ENCODE measurements around the gene CPPED1.
"Not testable (repeated sequence)": the region's sequence is repeated elsewhere in the genome, so short reads cannot be mapped to it uniquely, and the experiment has no call there.

CPPED1 gene

DNA sequence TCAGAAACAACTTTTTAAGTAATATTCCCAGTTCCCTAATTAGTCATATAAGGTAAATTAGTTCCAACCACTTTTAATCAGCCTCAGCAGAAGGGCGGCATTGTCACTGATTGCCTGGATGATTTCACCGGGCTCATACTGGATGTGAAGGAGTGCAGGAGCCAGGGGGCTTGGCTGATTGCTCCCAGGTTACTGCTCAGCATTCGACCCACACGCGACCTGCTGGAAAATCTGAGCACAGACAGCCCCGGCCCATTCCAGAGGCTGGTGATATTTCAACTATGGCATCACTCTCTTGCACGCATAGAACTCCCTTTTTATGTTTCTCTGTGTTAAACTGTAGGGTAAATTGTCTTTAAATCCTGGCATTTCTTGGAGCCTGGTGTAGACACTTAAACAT, 34.2 kb downstream of the CPPED1 start:
- no peaks in the 10 kb centered on the region for H3K27me3 ChIP-seq (ENCODE audit: control insufficient read depth, insufficient read depth, low read length, poor library complexity, severe bottlenecking)
- H3K4me1 ChIP-seq (ENCODE audit: control insufficient read depth, insufficient read depth, low read length), result no peaks in the 10 kb centered on the region
- H3K36me3 ChIP-seq (ENCODE audit: control insufficient read depth, insufficient read depth, low read length), result no peaks in the 10 kb centered on the region
- H3K27ac ChIP-seq (ENCODE audit: insufficient read depth, low read depth, low read length, poor library complexity, severe bottlenecking), result no peak overlapping the region
- 92 to 94% methylated on average over 7 of the region's 7 CpGs for WGBS, 2 experiments
- H3K4me3 ChIP-seq (ENCODE audit: insufficient read depth, low read depth, low read length), result no peak overlapping the region
- H3K9me3 ChIP-seq (ENCODE audit: control insufficient read depth, low read length), result no peaks in the 10 kb centered on the region

DNA sequence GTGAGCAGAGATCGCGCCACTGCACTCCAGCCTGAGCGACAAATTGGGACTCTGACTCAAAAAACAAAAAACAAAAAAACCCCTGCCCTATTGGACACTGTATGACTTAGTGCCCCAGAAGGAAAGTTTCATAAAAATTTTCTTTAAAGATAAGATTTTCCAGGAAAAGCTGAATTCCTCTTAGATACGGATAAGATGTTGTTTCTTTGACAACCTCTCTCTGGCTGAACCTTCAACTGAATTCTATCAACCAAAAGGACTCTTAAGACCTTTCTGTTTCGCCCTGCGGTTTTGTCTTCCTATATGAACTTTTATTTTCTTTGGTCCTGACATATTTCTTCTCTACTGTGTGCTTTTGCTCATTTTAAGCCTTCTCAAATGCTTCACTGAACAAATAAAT, 35.8 kb downstream of the CPPED1 start:
- Histone ChIP-seq H3K9me3 (ENCODE audit: control insufficient read depth, low read length) (no peaks in the 10 kb centered on the region), H3K4me3 (ENCODE audit: insufficient read depth, low read depth, low read length) (no peak overlapping the region), H3K36me3 (ENCODE audit: control insufficient read depth, insufficient read depth, low read length) (no peaks in the 10 kb centered on the region), H3K27ac (ENCODE audit: insufficient read depth, low read depth, low read length, poor library complexity, severe bottlenecking) (no peak overlapping the region), H3K4me1 (ENCODE audit: control insufficient read depth, insufficient read depth, low read length) (no peaks in the 10 kb centered on the region), H3K27me3 (ENCODE audit: control insufficient read depth, insufficient read depth, low read length, poor library complexity, severe bottlenecking) (no peaks in the 10 kb centered on the region)
- WGBS, 2 experiments, result 90 to 98% methylated on average over 6 of the region's 6 CpGs

- no peaks in the 10 kb centered on the region for H3K27me3 ChIP-seq (ENCODE audit: control insufficient read depth, insufficient read depth, low read length, poor library complexity, severe bottlenecking)
- no peaks in the 10 kb centered on the region for H3K9me3 ChIP-seq (ENCODE audit: control insufficient read depth, low read length)
- H3K4me3 ChIP-seq (ENCODE audit: insufficient read depth, low read depth, low read length), result no peak overlapping the region
- WGBS, 2 experiments, result 94 to 98% methylated on average over 5 of the region's 5 CpGs
- H3K36me3 ChIP-seq (ENCODE audit: control insufficient read depth, insufficient read depth, low read length), result no peaks in the 10 kb centered on the region
- H3K4me1 ChIP-seq (ENCODE audit: control insufficient read depth, insufficient read depth, low read length), result no peaks in the 10 kb centered on the region
- H3K27ac ChIP-seq (ENCODE audit: insufficient read depth, low read depth, low read length, poor library complexity, severe bottlenecking), result no peak overlapping the region
Measured at GRCh38 chr16:12766853-12767252, 36.8 kb downstream of the CPPED1 start.

- H3K9me3 ChIP-seq (ENCODE audit: control insufficient read depth, low read length); H3K36me3 ChIP-seq (ENCODE audit: control insufficient read depth, insufficient read depth, low read length); H3K4me3 ChIP-seq (ENCODE audit: insufficient read depth, low read depth, low read length); H3K27me3 ChIP-seq (ENCODE audit: control insufficient read depth, insufficient read depth, low read length, poor library complexity, severe bottlenecking); H3K27ac ChIP-seq (ENCODE audit: insufficient read depth, low read depth, low read length, poor library complexity, severe bottlenecking); H3K4me1 ChIP-seq (ENCODE audit: control insufficient read depth, insufficient read depth, low read length): not testable (repeated sequence)
- 92 to 93% methylated on average over 3 of the region's 3 CpGs for WGBS, 2 experiments
Measured at GRCh38 chr16:12766208-12766607, 37.5 kb downstream of the CPPED1 start.

GRCh38 chr16:12764813-12765488, 38.7 kb downstream of the CPPED1 start:
- Histone ChIP-seq H3K27ac (ENCODE audit: insufficient read depth, low read depth, low read length, poor library complexity, severe bottlenecking) (no peak overlapping the region), H3K4me3 (ENCODE audit: insufficient read depth, low read depth, low read length) (no peak overlapping the region), H3K27me3 (ENCODE audit: control insufficient read depth, insufficient read depth, low read length, poor library complexity, severe bottlenecking) (no peaks in the 10 kb centered on the region), H3K9me3 (ENCODE audit: control insufficient read depth, low read length) (no peaks in the 10 kb centered on the region), H3K36me3 (ENCODE audit: control insufficient read depth, insufficient read depth, low read length) (no peaks in the 10 kb centered on the region), H3K4me1 (ENCODE audit: control insufficient read depth, insufficient read depth, low read length) (no peaks in the 10 kb centered on the region)
- 92 to 94% methylated on average over 6 of the region's 6 CpGs for WGBS, 2 experiments

DNA sequence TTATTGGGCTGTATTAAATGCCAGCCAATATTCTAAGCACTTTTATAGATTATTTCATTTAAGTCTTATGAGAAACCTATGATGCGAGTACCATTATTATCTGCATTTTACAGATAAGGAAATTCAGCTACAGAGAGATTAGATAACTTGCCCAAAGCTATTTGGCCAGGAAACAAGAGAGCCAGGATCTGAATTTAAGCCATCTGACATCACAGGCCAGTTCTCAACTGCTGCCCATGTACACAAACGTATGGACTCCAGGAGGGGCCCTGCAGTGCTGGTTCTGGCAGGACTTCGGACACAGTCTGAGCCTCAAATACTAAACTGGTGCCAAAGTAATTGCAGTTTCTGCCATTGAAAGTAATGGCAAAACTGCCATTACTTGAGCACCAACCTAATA, 40.2 kb downstream of the CPPED1 start:
- WGBS, 2 experiments, result 95 to 96% methylated on average over 3 of the region's 3 CpGs
- no peaks in the 10 kb centered on the region for H3K9me3 ChIP-seq (ENCODE audit: control insufficient read depth, low read length)
- no peak overlapping the region for H3K27ac ChIP-seq (ENCODE audit: insufficient read depth, low read depth, low read length, poor library complexity, severe bottlenecking)

GRCh38 chr16:12760819-12761611, 42.7 kb downstream of the CPPED1 start:
- Histone ChIP-seq H3K4me3 (ENCODE audit: insufficient read depth, low read depth, low read length) (no peak overlapping the region), H3K9me3 (ENCODE audit: control insufficient read depth, low read length) (no peaks in the 10 kb centered on the region), H3K4me1 (ENCODE audit: control insufficient read depth, insufficient read depth, low read length) (peaks cover 10% of the 10 kb centered on the region), H3K27ac (ENCODE audit: insufficient read depth, low read depth, low read length, poor library complexity, severe bottlenecking) (no peak overlapping the region), H3K27me3 (ENCODE audit: control insufficient read depth, insufficient read depth, low read length, poor library complexity, severe bottlenecking) (no peaks in the 10 kb centered on the region), H3K36me3 (ENCODE audit: control insufficient read depth, insufficient read depth, low read length) (no peaks in the 10 kb centered on the region)
- WGBS, 2 experiments, result 92 to 94% methylated on average over 11 to 12 of the region's 12 CpGs

More for the DNA sequence above, 40.2 kb downstream of the CPPED1 start:
- no peak overlapping the region for H3K4me3 ChIP-seq (ENCODE audit: insufficient read depth, low read depth, low read length)
- H3K36me3 ChIP-seq (ENCODE audit: control insufficient read depth, insufficient read depth, low read length), result no peaks in the 10 kb centered on the region
- H3K27me3 ChIP-seq (ENCODE audit: control insufficient read depth, insufficient read depth, low read length, poor library complexity, severe bottlenecking), result no peaks in the 10 kb centered on the region
- H3K4me1 ChIP-seq (ENCODE audit: control insufficient read depth, insufficient read depth, low read length), result peaks cover 1% of the 10 kb centered on the region

DNA sequence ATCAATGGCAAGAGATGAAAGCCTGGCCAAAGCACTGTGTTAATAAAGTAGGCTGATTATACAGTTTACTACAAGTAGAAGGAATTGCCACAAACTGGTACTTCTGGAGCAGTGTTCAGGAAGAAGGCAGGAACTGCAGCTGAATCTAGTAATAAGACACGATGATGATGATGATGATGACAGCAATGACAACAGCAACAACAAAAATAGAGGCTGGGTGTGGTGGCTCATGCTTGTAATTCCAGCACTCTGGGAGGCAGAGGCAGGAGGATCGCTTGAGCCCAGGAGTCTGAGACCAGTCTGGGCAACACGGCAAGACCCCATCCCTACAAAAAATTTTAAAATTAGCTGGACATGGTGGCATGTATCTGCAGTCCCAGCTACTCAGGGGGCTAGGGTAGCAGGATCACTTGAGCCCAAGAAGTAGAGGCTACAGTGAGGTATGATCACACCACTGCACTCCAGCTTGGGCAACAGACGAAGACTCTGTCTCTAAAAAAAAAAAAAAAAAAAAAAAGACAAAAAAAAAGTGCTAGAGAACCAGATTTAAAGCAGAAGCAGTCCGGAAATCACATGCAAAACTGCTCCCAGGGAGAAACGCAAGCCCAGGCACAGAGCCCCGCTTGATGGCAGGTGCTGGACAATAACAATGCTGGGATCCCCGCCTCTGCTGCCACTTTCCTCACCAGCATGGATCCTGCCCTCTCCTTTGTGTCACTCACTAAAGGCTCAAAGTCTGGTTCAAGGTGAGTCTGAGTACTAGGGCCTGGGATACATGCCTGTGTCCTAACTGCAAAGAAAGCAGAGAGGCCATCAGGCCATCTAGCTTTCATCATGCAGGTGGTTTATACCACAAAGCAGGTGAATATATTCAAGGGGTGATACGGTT, 44.8 kb downstream of the CPPED1 start:
- Histone ChIP-seq H3K27me3 (ENCODE audit: control insufficient read depth, insufficient read depth, low read length, poor library complexity, severe bottlenecking) (no peaks in the 10 kb centered on the region), H3K9me3 (ENCODE audit: control insufficient read depth, low read length) (no peaks in the 10 kb centered on the region), H3K4me3 (ENCODE audit: insufficient read depth, low read depth, low read length) (no peak overlapping the region), H3K36me3 (ENCODE audit: control insufficient read depth, insufficient read depth, low read length) (no peaks in the 10 kb centered on the region), H3K27ac (ENCODE audit: insufficient read depth, low read depth, low read length, poor library complexity, severe bottlenecking) (peak overlapping the region; percentile 41), H3K4me1 (ENCODE audit: control insufficient read depth, insufficient read depth, low read length) (peaks cover 10% of the 10 kb centered on the region)
- 82 to 84% methylated on average over 9 of the region's 9 CpGs for WGBS, 2 experiments

DNA sequence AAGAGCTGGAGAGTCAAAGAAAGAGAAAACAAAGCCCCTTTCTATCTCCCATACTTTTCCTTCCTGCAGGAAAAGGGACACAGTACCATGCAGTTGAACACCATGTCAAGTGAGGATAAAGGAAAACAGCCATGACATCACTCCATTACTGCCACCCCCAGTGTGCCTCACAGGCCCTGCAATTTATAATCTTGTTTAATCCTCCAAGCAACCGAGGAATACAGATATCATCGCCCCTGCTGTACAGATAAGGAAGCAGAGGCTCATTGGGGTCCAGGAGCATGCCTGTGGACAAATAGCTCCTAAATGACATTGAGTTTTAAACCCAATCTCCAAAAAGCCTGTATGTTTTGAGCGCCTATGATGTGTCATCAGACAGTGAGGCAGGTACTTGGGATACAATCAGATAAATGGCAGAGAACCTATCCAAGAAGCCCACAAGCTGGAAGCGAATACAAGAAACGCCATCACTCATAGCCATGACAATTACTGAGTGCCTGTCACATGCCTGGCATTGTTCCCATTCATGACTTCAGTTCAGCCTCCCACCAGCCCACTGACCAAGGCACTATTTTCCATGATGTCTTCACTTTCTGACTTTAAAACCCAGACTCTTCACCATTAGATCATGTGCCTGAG, 45.5 kb downstream of the CPPED1 start:
- Histone ChIP-seq H3K36me3 (ENCODE audit: control insufficient read depth, insufficient read depth, low read length) (no peaks in the 10 kb centered on the region), H3K27me3 (ENCODE audit: control insufficient read depth, insufficient read depth, low read length, poor library complexity, severe bottlenecking) (no peaks in the 10 kb centered on the region), H3K4me1 (ENCODE audit: control insufficient read depth, insufficient read depth, low read length) (peaks cover 10% of the 10 kb centered on the region), H3K4me3 (ENCODE audit: insufficient read depth, low read depth, low read length) (no peak overlapping the region), H3K9me3 (ENCODE audit: control insufficient read depth, low read length) (no peaks in the 10 kb centered on the region), H3K27ac (ENCODE audit: insufficient read depth, low read depth, low read length, poor library complexity, severe bottlenecking) (peak overlapping the region; percentile 41)
- WGBS, 2 experiments, result 82 to 84% methylated on average over 5 of the region's 5 CpGs

Data from ectodermal cell (in vitro differentiated cells).